Vagina (tissue), 2 donors: ENCODE data around the gene ICAM5.

Source experiments
- POLR2A ChIP-seq, 2 donors: fragments of 450-650 bp; IDR thresholded peaks; one replicate each; pipeline ENCODE4 v1.6.1; 2017; ENCODE audit warnings: antibody characterized with exemption in 2 of 2, mild to moderate bottlenecking in 2 of 2, moderate library complexity in 2 of 2
- POLR2AphosphoS5 ChIP-seq, 2 donors: sonication (generic); formaldehyde crosslinking; IDR thresholded peaks; one replicate each; pipeline ENCODE4 v1.9.0; 2017; ENCODE audit warnings: antibody characterized with exemption in 2 of 2, mild to moderate bottlenecking in 2 of 2, low read depth in 1 of 2; ENCODE audit not compliant: insufficient read depth in 1 of 2
- TF ChIP-seq, protein P1 (sequence below), 3 experiments: fragments of 450-650 bp in 2 of 3; fragments of 200-600 bp in 1 of 3; sonication (generic) in 1 of 3; IDR thresholded peaks; one replicate each; pipeline ENCODE4 v1.5.1; 2017 to 2019; ENCODE audit warnings: antibody characterized with exemption in 3 of 3, mild to moderate bottlenecking in 2 of 3, moderate library complexity in 2 of 3

DNA sequence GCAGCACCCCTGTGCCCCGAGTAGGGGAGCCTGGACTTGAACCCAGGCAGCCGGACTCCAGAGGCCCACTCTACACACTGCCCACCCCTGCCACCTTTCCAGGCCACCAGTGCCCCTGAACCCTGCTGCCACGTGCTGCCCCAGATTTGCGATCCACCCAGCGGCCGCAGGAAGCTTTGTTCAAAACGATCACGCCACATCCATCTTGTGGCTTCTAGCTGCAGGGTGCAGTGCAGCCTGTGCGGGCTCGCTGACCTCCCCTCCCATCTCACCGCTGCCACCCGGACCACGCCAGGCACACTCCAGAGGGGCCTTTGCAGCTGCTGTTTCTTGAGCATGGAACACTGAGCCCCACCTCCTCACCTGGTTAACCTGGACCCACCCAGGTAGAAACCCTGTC lies 39.8 kb downstream of the ICAM5 start:
- TF ChIP-seq, protein P1, sequence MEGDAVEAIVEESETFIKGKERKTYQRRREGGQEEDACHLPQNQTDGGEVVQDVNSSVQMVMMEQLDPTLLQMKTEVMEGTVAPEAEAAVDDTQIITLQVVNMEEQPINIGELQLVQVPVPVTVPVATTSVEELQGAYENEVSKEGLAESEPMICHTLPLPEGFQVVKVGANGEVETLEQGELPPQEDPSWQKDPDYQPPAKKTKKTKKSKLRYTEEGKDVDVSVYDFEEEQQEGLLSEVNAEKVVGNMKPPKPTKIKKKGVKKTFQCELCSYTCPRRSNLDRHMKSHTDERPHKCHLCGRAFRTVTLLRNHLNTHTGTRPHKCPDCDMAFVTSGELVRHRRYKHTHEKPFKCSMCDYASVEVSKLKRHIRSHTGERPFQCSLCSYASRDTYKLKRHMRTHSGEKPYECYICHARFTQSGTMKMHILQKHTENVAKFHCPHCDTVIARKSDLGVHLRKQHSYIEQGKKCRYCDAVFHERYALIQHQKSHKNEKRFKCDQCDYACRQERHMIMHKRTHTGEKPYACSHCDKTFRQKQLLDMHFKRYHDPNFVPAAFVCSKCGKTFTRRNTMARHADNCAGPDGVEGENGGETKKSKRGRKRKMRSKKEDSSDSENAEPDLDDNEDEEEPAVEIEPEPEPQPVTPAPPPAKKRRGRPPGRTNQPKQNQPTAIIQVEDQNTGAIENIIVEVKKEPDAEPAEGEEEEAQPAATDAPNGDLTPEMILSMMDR (IDR thresholded peaks at IDR 0.05): no peak
- TF ChIP-seq POLR2AphosphoS5 (IDR thresholded peaks at IDR 0.05; ENCODE audit: insufficient read depth in 1 of 2, low read depth in 1 of 2): no peak
- TF ChIP-seq POLR2A (IDR thresholded peaks at IDR 0.05): no peak
